Measurements from ENCODE around the gene TTC5.
"Not testable (repeated sequence)": the region's sequence is repeated elsewhere in the genome, so short reads cannot be mapped to it uniquely, and the experiment has no call there.

The TTC5 gene

GRCh38 chr14:20305265-20306078 is at the start of gene TTC5:
Gene TTC5 (minus strand): TSS chr14:20305951. CDS start chr14:20305937, 14 bp downstream.
- peak; percentile 93 for DNase-seq (ENCODE audit: low spot score)

- DNase-seq (ENCODE audit: low spot score): peak; percentile 27
Measured at GRCh38 chr14:20350860-20351259, 45.1 kb upstream of the TTC5 start.

GRCh38 chr14:20350282-20350681 is 44.5 kb upstream of the TTC5 start:
- no peak for DNase-seq (ENCODE audit: low spot score)

- DNase-seq (ENCODE audit: low spot score): no peak
Measured at GRCh38 chr14:20347747-20348146, 42.0 kb upstream of the TTC5 start.

- no peak for DNase-seq (ENCODE audit: low spot score)
Measured at GRCh38 chr14:20346713-20347112, 41.0 kb upstream of the TTC5 start.

GRCh38 chr14:20345366-20345765 is 39.6 kb upstream of the TTC5 start:
- DNase-seq (ENCODE audit: low spot score): no peak

- no peak for DNase-seq (ENCODE audit: low spot score)
Measured at GRCh38 chr14:20343862-20344220, 38.1 kb upstream of the TTC5 start.

GRCh38 chr14:20343092-20343861 is 37.5 kb upstream of the TTC5 start, which contains the start of gene PARP2:
Gene PARP2 (plus strand): TSS chr14:20343635. CDS start chr14:20343642, 7 bp downstream.
- peak; percentile 98 for DNase-seq (ENCODE audit: low spot score)

- no peak for DNase-seq (ENCODE audit: low spot score)
Measured at GRCh38 chr14:20341646-20342045, 35.9 kb upstream of the TTC5 start.

GRCh38 chr14:20341032-20341431 is 35.3 kb upstream of the TTC5 start:
- not testable (repeated sequence) for DNase-seq (ENCODE audit: low spot score)

- no peak for DNase-seq (ENCODE audit: low spot score)
Measured at GRCh38 chr14:20334017-20334416, 28.3 kb upstream of the TTC5 start.

- DNase-seq (ENCODE audit: low spot score): no peak
Measured at GRCh38 chr14:20333494-20333841, 27.7 kb upstream of the TTC5 start.

- peak; percentile 93 for DNase-seq (ENCODE audit: low spot score)
Measured at GRCh38 chr14:20332788-20333493, 27.2 kb upstream of the TTC5 start, which contains the start of gene CCNB1IP1. Gene CCNB1IP1 (minus strand): TSS chr14:20333279. CDS start chr14:20316523, 16,756 bp downstream.

GRCh38 chr14:20332431-20332787 is 26.7 kb upstream of the TTC5 start:
- DNase-seq (ENCODE audit: low spot score): peak; percentile 38

GRCh38 chr14:20331053-20331613 is 25.4 kb upstream of the TTC5 start:
- no peak for DNase-seq (ENCODE audit: low spot score)

GRCh38 chr14:20329355-20329754 is 23.6 kb upstream of the TTC5 start:
- no peak for DNase-seq (ENCODE audit: low spot score)

- DNase-seq (ENCODE audit: low spot score): no peak
Measured at GRCh38 chr14:20328705-20329104, 23.0 kb upstream of the TTC5 start.

- peak; percentile 62 for DNase-seq (ENCODE audit: low spot score)
Measured at GRCh38 chr14:20327005-20327869, 21.5 kb upstream of the TTC5 start.

- no peak for DNase-seq (ENCODE audit: low spot score)
Measured at GRCh38 chr14:20317720-20318119, 12.0 kb upstream of the TTC5 start.

- DNase-seq (ENCODE audit: low spot score): no peak
Measured at GRCh38 chr14:20314026-20314425, 8.3 kb upstream of the TTC5 start.

GRCh38 chr14:20306079-20306423 is 300 bp upstream of the TTC5 start:
- DNase-seq (ENCODE audit: low spot score): no peak
